Esophagus squamous epithelium (tissue), 4 donors: Measurements from ENCODE around the gene WDR54.

Source experiments
- POLR2A ChIP-seq, 4 donors: fragments of 450-650 bp; IDR thresholded peaks; one replicate each; pipeline ENCODE4 v1.6.1; 2017; ENCODE audit warnings: antibody characterized with exemption in 4 of 4, mild to moderate bottlenecking in 4 of 4, moderate library complexity in 3 of 4
- TF ChIP-seq, protein P1 (sequence below), 6 experiments: fragments of 450-650 bp in 4 of 6; fragments of 200-600 bp in 2 of 6; sonication (generic) in 2 of 6; IDR thresholded peaks; one replicate each; pipeline ENCODE4 v1.5.1; 2016 to 2019; ENCODE audit warnings: antibody characterized with exemption in 6 of 6, mild to moderate bottlenecking in 4 of 6, moderate library complexity in 4 of 6

DNA sequence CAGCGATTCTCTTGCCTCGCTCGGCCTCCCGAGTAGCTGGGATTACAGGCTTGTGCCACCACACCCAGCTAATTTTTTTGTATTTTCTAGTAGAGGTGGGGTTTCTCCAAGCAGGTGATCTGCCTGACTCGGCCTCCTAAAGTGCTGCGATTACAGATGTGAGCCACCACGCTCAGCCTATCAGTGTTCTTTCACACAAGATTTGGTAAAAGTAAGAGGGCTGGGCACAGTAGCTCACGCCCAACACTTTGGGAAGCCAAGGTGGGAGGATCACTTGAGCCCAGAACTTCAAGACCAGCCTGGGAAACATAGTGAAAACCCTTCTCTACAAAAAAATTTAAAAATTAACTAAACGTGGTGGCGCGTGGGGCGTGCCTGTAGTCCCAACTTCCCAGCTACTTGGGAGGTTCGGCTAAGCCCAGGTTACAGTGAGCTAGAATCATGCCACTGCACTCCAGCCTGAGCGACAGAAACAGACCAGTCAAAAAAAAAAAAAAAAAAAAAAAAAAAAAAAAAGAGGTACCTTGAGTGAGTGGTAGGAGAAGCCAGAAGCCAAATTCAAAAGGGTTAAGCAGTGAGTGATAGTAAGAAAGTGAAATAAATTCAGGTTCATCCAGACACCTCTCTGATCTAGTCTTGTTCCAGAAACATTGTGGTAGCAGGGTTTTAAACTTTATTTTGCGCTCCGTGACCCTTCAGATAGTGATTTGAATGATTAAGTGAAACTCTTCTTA is 50.0 kb downstream of the WDR54 start:
- TF ChIP-seq, protein P1, sequence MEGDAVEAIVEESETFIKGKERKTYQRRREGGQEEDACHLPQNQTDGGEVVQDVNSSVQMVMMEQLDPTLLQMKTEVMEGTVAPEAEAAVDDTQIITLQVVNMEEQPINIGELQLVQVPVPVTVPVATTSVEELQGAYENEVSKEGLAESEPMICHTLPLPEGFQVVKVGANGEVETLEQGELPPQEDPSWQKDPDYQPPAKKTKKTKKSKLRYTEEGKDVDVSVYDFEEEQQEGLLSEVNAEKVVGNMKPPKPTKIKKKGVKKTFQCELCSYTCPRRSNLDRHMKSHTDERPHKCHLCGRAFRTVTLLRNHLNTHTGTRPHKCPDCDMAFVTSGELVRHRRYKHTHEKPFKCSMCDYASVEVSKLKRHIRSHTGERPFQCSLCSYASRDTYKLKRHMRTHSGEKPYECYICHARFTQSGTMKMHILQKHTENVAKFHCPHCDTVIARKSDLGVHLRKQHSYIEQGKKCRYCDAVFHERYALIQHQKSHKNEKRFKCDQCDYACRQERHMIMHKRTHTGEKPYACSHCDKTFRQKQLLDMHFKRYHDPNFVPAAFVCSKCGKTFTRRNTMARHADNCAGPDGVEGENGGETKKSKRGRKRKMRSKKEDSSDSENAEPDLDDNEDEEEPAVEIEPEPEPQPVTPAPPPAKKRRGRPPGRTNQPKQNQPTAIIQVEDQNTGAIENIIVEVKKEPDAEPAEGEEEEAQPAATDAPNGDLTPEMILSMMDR (IDR thresholded peaks at IDR 0.05) = no peak
- no peak for TF ChIP-seq POLR2A (IDR thresholded peaks at IDR 0.05)
